HG02588 (cell line): Measurements from ENCODE around the gene FBLN2.

Source experiments
- ATAC-seq: cut with Tn5 transposase; IDR thresholded peaks from one replicate; pipeline ENCODE4 v1.9.1; 2021; ENCODE audit warnings: mild to moderate bottlenecking, moderate library complexity; ENCODE audit not compliant: unreplicated experiment

The FBLN2 gene

DNA sequence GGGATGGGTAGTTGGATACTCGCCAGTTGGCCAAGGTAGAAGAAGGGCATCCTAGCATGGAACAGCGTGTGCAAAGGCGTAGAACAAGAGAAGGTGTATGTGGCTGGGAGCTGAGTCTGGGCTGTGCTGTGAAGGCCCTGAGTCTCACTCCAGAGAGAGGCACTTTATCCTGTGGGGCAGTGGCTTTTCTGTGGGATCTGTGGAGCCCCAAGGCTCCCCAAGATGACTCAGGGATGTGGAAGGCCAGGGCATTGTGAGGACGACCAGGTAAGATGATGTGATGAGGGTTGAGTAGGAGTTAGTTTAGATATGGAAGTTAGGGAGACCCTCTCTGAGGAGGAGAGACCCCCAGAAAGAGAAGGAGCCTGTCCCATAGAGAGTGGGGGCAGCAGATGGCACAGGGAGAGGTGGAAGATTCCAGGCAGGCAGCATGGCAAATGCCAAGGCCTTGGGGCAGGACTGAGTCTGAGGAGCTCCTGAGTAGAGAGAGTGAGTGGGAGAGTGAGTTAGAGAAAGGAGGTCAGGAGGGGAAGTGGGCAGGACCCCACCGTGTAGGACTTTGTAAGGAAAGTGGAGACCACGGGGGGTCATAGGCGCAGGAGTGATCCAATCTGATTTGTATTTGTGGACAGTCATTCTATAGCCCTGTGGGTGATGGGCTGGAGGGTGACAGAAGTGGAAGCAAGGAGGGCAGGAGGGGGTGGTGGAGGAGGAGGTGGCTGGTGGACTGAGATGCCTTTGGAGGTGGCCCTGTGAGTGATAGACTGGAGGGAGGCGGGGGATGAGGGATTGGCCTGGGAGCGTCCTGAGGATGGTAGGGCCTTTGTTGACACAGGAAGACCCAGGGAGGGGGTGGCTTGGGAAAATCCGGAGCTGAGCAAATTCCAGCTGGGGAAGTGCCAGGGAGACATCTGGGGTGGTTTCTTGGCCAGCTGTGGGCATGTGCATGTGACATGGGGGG is 50.3 kb downstream of the FBLN2 start:
- no peak for ATAC-seq

DNA sequence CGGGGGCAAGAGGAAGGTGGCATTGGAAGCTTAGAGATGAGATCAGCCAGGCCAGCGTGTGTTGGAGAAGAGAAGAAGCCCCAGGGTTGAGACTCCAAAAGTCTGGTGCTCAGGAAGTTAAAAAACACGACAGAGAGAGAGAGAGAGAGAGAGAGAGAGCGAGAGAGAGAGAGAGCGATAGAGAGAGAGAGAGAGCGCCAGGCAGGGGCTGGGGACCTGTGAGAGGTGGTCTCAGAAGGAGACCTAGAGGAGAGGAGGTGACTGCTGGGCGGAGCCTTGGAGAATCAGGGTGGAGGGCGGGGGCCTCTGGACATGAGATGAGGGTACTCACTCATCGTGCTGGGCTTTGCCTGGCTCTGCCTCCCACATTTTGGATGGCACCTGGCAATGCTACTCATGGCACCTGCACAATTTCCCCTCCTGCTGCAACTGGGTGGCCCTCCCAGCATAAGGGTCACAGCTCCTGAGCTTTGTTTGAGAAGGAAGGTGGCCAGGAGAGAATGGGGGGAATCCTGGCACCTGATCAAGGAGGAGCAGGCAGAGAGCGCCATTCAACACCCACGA is 51.0 kb downstream of the FBLN2 start:
- ATAC-seq: no peak

DNA sequence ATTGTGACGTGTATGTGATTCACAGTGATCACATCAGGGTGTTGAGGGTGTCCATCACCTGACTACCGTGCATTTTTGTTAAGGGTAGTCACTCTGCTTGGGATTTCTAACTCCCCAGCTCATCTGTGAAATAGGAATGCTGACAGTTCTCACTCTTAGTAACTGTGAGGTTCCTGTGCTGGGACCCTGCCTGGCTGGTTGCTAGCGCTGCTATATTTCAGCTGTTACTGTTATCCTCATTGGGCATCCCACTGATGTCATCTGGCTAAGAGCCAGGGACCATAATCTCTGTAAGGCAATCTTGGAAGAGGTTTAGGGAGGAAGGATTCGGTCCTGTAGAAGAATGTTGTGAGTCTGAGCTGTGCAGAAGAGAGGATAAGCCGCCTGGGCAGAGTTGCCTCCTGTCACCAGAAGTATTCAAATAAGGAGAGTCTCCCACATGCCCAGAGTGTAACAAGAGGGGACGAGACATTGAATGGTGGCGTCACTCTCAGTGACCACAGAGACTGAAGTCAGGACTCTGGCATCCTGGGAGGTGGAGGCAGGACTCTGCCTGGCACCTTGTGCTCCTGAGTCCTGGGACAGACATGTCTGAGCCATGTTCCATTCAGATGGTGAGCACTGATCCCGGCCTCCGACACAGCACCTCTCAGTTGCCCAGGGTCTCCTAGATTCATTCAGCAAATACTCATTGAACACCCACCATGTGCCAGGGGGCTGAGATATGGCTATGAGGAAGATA is 52.2 kb downstream of the FBLN2 start:
- no peak for ATAC-seq

DNA sequence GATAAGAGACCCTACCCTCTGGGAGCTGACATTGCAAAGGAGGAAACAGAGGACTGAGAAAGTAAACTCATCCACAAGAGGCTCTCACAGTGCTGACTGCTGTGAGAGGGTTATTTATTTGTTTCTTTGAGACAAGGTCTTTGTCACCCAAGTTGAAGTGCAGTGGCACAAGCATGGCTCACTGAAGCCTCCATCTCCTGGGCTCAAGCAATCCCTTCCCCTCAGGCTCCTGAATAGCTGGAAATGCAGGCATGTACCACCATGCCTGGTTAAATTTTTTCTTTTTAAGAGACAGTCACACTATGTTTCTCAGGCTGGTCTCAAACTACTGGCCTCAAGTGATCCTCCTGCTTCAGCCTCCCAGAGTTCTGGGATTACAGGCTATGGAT is 52.8 kb downstream of the FBLN2 start:
- no peak for ATAC-seq

DNA sequence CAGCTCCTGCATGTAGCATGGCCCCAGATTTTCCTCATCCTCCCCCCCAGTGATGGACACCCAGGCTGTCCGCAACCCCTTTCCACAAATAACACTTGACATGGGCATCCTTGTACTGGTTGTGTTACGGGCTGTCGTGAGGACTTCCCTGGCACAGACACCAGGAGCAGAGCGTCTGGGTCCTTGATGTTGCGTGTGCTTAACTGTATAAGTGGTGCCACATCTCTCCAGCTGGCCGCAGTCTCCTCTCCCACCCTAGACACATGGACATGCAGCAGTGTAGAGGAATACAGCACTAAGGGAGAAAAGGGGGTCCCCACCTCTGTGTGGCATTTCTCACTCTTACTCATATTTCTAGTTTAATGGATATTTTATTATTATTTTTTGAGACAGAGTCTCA is 56.6 kb downstream of the FBLN2 start:
- ATAC-seq: no peak

DNA sequence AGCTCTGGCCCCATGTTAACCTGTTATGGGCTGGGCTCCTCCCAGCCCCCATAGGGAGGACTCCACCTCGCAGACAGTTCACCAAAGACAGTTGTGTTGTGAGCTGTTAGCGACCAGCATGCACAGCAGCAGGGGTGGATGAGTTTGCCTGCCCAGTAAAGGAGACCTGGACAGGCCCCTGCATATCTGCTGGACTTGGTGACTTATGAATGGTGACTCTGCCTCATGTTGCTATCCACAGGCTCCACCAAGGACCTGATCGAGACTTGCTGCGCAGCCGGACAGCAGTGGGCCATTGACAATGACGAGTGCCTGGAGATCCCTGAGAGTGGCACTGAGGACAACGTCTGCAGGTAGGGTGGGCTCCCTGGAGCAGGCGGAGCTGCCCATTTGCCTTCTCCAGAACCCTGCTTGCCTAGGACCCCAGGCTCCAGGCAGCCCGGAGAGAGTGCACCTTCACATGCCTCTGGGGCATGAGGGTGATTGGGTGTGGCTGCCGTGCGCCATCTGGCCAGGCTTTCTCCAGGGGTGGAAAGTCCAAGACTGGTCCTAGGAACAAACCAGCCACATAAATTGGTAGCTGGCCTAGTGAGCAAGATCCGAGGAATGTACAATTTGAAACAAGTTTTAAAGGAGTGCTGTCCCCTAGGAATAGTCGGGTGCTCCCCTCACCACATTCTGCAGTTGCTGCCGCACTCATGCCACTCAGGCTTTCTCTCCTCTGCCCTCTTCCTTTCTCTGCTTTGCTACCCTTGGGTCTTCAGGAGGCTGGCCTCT is 59.1 kb downstream of the FBLN2 start:
- ATAC-seq: no peak

DNA sequence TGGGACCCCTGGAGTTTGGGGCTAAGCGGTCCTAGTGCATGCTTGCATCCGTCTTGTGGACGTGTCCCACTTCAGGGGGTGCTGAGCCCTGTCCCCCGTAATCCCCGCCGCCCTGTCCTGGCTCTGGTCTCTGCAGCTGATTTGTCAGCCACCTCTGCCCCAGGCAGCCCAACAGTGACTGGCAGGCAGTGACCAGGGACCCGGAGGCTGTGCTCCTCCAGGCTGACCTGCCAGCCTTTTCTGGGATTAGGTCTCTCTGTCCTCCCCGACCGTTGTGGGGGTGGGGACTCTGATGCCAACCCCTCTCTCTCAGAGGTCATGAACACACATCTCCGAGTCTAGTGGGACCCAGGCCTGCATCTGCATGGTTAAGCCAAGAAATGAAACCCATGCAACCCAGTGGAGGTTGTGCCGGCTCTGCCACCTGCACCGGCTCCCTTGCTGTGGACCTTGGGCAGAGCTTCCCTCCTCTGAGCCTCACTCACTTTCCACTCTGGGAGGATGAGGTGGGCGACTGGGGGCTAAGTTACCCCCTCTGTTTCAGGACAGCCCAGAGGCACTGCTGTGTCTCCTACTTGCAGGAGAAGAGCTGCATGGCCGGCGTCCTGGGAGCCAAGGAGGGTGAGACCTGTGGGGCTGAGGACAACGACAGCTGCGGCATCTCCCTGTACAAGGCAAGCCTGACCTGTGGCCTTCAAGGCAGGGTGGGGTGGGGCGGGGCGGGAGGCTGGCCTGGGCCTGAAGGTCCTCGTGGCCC is 60.2 kb downstream of the FBLN2 start:
- no peak for ATAC-seq

DNA sequence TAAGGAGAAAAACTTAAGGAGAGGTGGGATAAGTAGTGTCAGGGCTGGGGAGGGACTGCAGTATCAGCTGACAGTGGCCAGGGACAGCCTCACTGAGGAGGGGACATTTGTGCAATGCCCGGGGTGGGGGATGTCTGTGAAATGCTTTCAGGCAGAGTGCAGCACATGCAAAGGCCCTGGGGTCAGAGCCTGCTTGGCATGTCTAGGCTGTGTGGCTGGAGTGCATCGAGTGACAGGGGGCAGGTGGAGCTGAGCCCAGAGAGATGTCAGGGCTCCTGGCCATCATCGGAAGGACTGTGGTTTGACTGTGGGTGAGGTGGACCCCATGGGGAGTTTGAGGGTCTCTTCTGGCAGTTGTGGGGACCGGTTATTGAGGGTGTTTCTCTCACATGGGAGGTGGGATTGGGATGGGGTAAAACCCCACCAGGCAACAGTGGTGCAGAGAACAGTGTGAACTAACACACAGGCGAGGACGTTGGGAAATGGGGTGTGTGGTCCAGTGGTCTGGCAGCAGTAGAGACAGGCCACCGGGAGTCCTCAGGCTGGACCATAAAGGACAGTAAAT is 61.2 kb downstream of the FBLN2 start:
- no peak for ATAC-seq

DNA sequence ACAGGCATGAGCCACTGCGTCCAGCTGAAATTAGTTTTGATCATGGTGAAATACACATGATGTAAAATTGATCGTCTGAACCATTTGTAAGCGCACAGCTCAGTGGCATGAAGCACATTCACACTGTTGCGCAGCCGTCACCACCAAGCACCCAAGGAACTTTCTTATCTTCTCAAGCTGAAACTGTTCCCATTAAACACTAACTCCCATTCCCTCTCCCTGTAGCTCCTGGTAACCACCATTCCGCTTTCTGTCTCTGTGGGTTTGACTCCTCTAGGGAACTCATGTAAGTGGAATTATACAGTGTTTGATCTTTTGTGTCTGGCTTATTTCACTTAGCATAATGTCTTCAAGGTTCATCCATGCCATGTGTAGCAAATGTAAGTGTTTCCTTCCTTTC is 62.3 kb downstream of the FBLN2 start:
- ATAC-seq: no peak

DNA sequence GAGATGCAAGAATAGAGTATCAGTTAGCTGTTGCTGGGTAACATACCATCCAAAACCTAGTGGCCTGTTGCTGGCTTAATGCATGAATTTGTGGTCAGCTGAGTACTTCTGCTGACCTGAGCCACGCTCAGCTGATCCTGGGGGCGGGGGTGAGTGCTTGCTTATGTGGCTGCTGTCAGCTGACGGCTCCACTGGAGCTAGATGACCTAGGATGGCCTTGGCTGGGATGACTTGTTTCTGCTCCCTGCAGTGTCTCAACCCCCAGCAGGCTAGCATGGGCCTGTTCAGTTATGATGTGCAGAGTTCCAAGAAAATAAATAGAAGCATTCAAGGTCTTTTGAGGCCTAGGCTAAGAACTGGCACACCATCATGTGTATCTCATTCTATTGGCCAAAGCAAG is 63.9 kb downstream of the FBLN2 start:
- ATAC-seq: no peak

DNA sequence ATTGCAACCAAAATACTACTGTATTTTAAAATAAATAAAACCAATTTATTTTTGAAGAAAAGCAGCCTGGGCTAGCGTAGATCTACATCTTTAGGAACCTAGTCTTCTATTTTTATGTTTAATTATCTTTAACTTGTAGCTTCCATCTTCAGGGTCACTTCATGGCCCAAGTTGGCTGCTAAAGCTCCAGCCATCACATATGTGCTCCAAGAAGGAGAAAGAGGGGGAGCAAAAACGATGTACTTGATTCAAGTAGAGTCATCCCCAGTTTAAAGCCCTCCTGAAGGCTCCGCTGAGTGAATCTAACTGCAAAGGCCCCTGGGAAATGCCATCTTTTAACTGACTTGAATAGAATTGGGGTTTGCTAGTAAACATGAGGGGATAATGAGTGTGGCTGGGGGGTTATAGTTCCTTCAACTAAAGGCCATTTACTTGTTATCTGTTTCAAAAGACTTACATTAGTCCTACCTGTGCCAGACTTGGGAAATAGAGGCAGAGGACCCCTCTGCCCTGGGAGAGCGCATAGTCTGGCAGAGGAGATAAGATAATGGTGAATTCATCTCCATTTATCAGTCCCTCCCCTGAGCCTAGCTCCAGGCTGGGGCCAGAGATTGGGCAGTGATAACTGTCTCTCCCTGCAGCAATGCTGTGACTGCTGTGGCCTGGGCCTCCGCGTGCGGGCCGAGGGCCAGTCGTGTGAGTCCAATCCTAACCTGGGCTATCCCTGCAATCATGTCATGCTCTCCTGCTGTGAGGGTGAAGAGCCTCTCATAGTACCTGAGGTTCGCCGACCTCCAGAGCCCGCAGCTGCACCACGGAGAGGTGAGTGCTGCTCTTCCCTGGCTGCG is 64.6 kb downstream of the FBLN2 start:
- ATAC-seq: no peak

DNA sequence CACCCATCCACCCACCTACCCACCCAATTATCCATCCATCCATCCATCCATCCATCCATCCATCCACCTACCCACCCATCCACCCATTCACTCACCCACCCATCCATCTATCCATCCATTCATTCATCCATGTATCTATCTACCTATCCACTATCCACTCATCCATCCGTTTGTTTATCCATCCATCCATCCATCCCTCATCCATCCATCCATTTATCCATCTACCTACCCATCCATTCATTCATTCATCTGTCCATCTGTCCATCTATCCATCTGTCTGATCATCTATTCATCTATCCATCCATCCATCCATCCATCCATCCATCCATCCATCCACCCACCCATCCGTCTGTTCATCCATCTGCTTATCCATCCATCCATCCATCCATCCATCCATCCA is 65.7 kb downstream of the FBLN2 start:
- no peak for ATAC-seq

DNA sequence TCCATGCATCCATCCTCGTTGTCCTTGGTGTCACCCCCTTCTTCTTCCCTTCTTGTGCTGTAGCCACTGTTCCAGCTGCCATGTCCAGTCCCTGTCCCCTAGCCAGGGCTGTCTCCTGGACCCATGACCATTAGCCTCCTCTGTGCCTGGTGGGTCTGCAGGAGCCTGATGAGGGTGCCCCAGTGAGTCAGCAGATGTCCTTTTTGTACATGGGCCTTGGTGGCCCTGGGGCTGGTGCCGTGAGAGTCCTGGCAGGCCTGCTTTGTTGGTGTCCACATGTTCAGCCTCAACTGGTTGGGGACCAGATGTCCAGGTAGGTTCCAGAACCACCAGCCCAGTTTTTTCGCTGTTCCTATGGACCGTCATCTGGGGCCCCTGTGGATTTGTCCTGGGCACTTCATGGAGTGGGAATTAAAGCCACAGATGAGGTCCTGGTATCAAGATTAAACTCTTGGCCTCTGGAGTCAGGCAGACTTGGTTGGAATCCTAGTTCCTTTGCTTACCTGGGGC is 66.1 kb downstream of the FBLN2 start:
- ATAC-seq: no peak

DNA sequence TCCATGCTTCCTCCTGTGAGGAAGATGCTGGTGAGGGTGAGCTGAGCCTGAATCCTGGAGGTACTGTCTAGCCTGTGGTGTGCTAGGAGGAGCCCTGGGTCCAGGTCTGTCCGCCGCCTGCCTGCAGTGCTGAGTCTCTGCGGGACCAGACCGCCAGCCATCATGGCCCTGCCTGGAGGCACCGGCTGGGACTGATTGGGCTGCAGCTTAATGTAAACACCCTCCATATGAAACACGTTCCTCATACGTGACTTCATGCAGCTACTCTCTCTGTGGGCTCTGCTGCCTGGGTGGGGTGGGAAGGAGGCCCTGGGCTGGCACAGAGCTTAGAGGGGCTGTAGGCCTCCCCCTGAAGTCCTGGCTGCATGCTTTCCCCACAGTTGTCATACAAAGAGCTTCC is 67.4 kb downstream of the FBLN2 start:
- no peak for ATAC-seq

DNA sequence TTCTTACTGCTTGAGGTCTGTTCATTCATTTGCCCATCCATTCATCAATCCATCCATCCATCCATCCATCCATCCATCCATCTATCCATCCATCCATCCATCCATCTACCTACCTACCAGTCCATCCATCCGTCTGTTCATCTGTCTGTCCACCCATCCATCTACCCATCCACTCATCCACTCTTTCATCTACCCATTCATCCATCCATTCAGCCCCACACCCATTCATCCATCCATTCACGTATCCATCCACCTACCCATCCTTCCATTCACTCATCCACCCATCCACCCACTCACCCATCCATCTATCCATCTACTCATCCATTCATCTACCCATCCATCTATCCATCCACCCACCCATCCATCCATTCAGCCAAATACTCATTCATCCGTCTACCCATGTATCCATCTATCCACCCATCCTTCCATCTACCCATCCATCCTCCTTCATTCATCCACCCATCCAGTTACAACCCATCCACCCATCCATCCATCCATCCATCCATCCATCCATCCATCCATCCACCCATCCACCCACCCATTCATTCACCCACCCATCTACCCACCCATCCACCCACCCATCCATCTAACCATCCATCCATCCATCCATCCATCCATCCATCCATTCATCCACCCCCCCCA is 68.3 kb downstream of the FBLN2 start:
- no peak for ATAC-seq

DNA sequence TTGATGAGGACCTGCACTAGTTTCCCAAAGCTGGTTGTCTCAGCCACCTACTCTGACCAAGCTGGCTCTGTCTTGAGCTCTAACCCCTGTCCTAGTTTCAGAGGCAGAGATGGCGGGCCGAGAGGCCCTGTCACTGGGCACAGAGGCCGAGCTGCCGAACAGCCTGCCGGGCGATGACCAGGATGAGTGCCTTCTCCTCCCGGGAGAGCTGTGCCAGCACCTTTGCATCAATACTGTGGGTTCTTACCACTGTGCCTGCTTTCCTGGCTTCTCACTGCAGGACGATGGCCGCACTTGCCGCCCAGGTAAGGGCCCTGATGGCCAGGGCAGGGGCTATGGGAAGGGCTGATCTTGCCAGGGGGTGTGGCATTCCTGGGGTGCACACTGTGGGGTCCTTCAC is 69.1 kb downstream of the FBLN2 start:
- ATAC-seq: no peak

DNA sequence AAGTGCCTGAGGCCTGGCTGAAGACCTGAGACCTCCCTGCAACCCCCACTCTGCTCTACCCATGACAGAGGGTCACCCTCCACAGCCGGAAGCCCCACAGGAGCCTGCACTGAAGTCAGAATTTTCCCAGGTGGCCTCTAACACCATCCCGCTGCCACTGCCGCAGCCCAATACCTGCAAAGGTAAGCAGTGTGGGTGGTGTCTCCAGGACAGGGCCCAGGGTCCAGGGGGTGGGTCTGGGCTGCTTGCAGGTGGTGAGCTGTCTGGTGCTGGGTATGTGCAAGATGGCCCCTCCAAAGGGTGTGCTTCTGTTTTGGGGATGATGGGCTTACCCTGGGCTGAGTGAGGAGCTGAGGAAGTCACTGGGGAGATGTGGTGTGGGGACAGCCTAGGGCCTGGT is 69.9 kb downstream of the FBLN2 start:
- ATAC-seq: no peak

DNA sequence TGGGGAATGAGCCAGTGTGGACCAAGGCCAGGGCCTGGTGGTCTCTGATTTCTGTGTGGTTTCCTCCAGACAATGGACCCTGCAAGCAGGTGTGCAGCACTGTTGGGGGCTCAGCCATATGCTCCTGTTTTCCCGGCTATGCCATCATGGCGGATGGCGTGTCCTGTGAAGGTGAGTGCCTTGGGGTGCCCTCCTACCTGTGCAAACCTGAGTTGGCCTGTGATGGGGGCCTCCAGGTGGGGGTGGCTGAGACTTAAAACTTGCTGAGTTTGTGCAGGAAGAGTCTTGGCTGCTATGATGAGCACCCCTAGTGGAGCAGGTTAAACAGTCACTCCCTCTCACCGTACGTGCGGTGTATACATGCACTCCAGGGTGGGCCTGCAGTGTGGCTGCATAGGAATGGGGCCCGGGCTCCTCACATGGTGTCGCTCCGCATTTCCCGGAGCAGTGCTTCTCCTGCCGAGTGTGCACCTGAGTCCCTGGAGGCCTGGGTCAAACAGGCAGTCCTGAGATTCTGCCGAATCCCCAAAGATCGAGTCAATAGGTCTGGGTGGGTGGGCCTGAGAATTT is 70.8 kb downstream of the FBLN2 start:
- ATAC-seq: no peak
